Measurements from ENCODE around the gene APP. TPM values are rescaled to one million over a fixed set of nuclear protein-coding genes. Genes with fewer than 3 reads are reported as not detected.
A peak's percentile ranks its signal among the peaks of the same experiment; 100 is the strongest.
"Not testable (repeated sequence)": the region's sequence is repeated elsewhere in the genome, so short reads cannot be mapped to it uniquely, and the experiment has no call there.

Gene APP
- total and polyA plus RNA-seq, 10 of the 15 experiments (the other 5 are each of a cell fraction or from before 2014, with no cell fraction given), result 8.8 to 94.9 (median 51.0) TPM

- POLR2A ChIA-PET, result no interaction called here
- Histone ChIP-seq H3K27ac (ENCODE audit: control insufficient read depth, insufficient read depth) (no peak overlapping the region), H2AFZ (ENCODE audit: control insufficient read depth, low read depth, low read length) (no peak overlapping the region), H3K4me2 (ENCODE audit: control insufficient read depth, insufficient read depth) (no peak overlapping the region), H3K4me3 (no peak overlapping the region), H4K20me1 (ENCODE audit: control insufficient read depth, insufficient read depth) (no peaks in the 10 kb centered on the region), H3K9ac (ENCODE audit: control insufficient read depth, insufficient read depth, low read length) (no peak overlapping the region), H3K27me3 (replicated peaks in 1 of 2; ENCODE audit: control insufficient read depth in 2 of 2, insufficient read depth in 2 of 2, low read length in 1 of 2) (no peaks in the 10 kb centered on the region), H3K4me1 (ENCODE audit: control insufficient read depth, insufficient read depth, low read length) (peaks cover 5% of the 10 kb centered on the region), H3K9me3 (replicated peaks; ENCODE audit: control insufficient read depth, insufficient read depth, low read length) (no peaks in the 10 kb centered on the region), H3K79me2 (ENCODE audit: control insufficient read depth, insufficient read depth, low read length) (peaks cover 2% of the 10 kb centered on the region; the same call in 1 of the 2 replicates), H3K36me3 (ENCODE audit: control insufficient read depth in 2 of 2, insufficient read depth in 2 of 2, low read length in 1 of 2) (no peaks in the 10 kb centered on the region)
- DNase-seq (ENCODE audit: low read depth, low spot score), result no peak
- BruUV-seq (replicated peaks), result no TSS peak
- RAD21 ChIA-PET (ENCODE audit: unreplicated experiment), result no interaction called here
- intact Hi-C loops (cut with micrococcal nuclease; ENCODE audit: unreplicated experiment), result no loop called here
- SMC1A ChIA-PET (ENCODE audit: uncharacterized antibody, unreplicated experiment), result interaction anchor here (0.6 kb wide), 1 partner anchor 320 kb away, joined by 3 read pairs; no protein-coding TSS in a partner anchor
- CTCF ChIA-PET, result interaction anchor here (1.1 kb wide), 1 partner anchor 70 kb away, joined by 3 read pairs; no protein-coding TSS in a partner anchor
- in situ Hi-C loops (cut with MboI), result no loop called here
- TF ChIP-seq MYC (IDR thresholded peaks at IDR 0.05; ENCODE audit: insufficient read depth, insufficient read length, insufficient replicate concordance, low read length, severe bottlenecking), result no peak
- TF ChIP-seq MEF2B (IDR thresholded peaks at IDR 0.05; ENCODE audit: partially characterized antibody, poor library complexity, severe bottlenecking), result no peak
- no peak for TF ChIP-seq EZH2 (IDR thresholded peaks at IDR 0.05; ENCODE audit: borderline replicate concordance, control insufficient read depth, low read depth, low read length)
- no peak for ATAC-seq
- 51% methylated on average over 7 of the region's 7 CpGs for WGBS (ENCODE audit: insufficient coverage, insufficient replicate concordance, low lambda C conversion rate, missing lambda C conversion rate)
- FAIRE-seq, result no peak
These were observed 35.0 kb downstream of the APP start for GRCh38 chr21:26135520-26135919.

GRCh38 chr21:26131554-26131953 lies 39.0 kb downstream of the APP start:
- Histone ChIP-seq H3K9me3 (replicated peaks; ENCODE audit: control insufficient read depth, insufficient read depth, low read length) (no peaks in the 10 kb centered on the region), H3K27ac (ENCODE audit: control insufficient read depth, insufficient read depth) (no peak overlapping the region), H4K20me1 (ENCODE audit: control insufficient read depth, insufficient read depth) (no peaks in the 10 kb centered on the region), H3K79me2 (ENCODE audit: control insufficient read depth, insufficient read depth, low read length) (peaks cover 2% of the 10 kb centered on the region), H3K36me3 (ENCODE audit: control insufficient read depth in 2 of 2, insufficient read depth in 2 of 2, low read length in 1 of 2) (no peaks in the 10 kb centered on the region), H3K4me1 (ENCODE audit: control insufficient read depth, insufficient read depth, low read length) (no peaks in the 10 kb centered on the region), H2AFZ (ENCODE audit: control insufficient read depth, low read depth, low read length) (no peak overlapping the region), H3K9ac (ENCODE audit: control insufficient read depth, insufficient read depth, low read length) (no peak overlapping the region), H3K4me2 (ENCODE audit: control insufficient read depth, insufficient read depth) (no peak overlapping the region), H3K27me3 (replicated peaks in 1 of 2; ENCODE audit: control insufficient read depth in 2 of 2, insufficient read depth in 2 of 2, low read length in 1 of 2) (no peaks in the 10 kb centered on the region), H3K4me3 (no peak overlapping the region)
- SMC1A ChIA-PET (ENCODE audit: uncharacterized antibody, unreplicated experiment), result no interaction called here
- RAD21 ChIA-PET (ENCODE audit: unreplicated experiment), result no interaction called here
- in situ Hi-C loops (cut with MboI) (no loop called here), intact Hi-C loops (cut with micrococcal nuclease; ENCODE audit: unreplicated experiment) (no loop called here)
- 15% methylated on average over 3 of the region's 3 CpGs for WGBS (ENCODE audit: insufficient coverage, insufficient replicate concordance, low lambda C conversion rate, missing lambda C conversion rate)
- FAIRE-seq, result no peak
- no peak for DNase-seq (ENCODE audit: low read depth, low spot score)
- TF ChIP-seq BCL11A (IDR thresholded peaks at IDR 0.05; ENCODE audit: low read depth, low read length), result no peak
- TF ChIP-seq CEBPB (IDR thresholded peaks at IDR 0.05; ENCODE audit: borderline replicate concordance in 1 of 2, low read depth in 2 of 2, low read length in 2 of 2), result peak in 1 of 2 experiments; percentile 21; a peak in 1 of 4 replicates
- TF ChIP-seq IKZF1 (conservative IDR thresholded peaks at IDR 0.05), result no peak
- POLR2A ChIA-PET, result no interaction called here
- CTCF ChIA-PET, result no interaction called here
- ATAC-seq, result no peak
- no TSS peak for BruUV-seq (replicated peaks)

- H3K9me3 ChIP-seq (replicated peaks; ENCODE audit: control insufficient read depth, insufficient read depth, low read length); H4K20me1 ChIP-seq (ENCODE audit: control insufficient read depth, insufficient read depth); H3K4me2 ChIP-seq (ENCODE audit: control insufficient read depth, insufficient read depth); BruUV-seq (replicated peaks); H3K4me3 ChIP-seq; H3K36me3 ChIP-seq (ENCODE audit: control insufficient read depth in 2 of 2, insufficient read depth in 2 of 2, low read length in 1 of 2); H3K4me1 ChIP-seq (ENCODE audit: control insufficient read depth, insufficient read depth, low read length); FAIRE-seq; H3K27ac ChIP-seq (ENCODE audit: control insufficient read depth, insufficient read depth); intact Hi-C loops (cut with micrococcal nuclease; ENCODE audit: unreplicated experiment); H3K27me3 ChIP-seq (replicated peaks in 1 of 2; ENCODE audit: control insufficient read depth in 2 of 2, insufficient read depth in 2 of 2, low read length in 1 of 2); DNase-seq (ENCODE audit: low read depth, low spot score); H2AFZ ChIP-seq (ENCODE audit: control insufficient read depth, low read depth, low read length); in situ Hi-C loops (cut with MboI); SMC1A ChIA-PET (ENCODE audit: uncharacterized antibody, unreplicated experiment); POLR2A ChIA-PET; H3K79me2 ChIP-seq (ENCODE audit: control insufficient read depth, insufficient read depth, low read length); ATAC-seq; CTCF ChIA-PET; RAD21 ChIA-PET (ENCODE audit: unreplicated experiment); H3K9ac ChIP-seq (ENCODE audit: control insufficient read depth, insufficient read depth, low read length): not testable (repeated sequence)
- WGBS (ENCODE audit: insufficient coverage, insufficient replicate concordance, low lambda C conversion rate, missing lambda C conversion rate), result 60% methylated on average over 14 of the region's 14 CpGs
These were observed 39.5 kb downstream of the APP start for GRCh38 chr21:26131053-26131452.

Data from GM12878 (cell line).